Panc1 (cell line): ENCODE data around the gene RANBP17.

Source experiments
- POLR2AphosphoS5 ChIP-seq: IDR thresholded peaks from 2 replicates; pipeline ENCODE4 v1.6.1; 2012; ENCODE audit warnings: mild to moderate bottlenecking, low read depth, low read length, moderate library complexity
- SIN3A ChIP-seq: IDR thresholded peaks from 2 replicates; pipeline ENCODE4 v1.6.1; 2012; ENCODE audit warnings: low read depth, mild to moderate bottlenecking, low read length, moderate library complexity, borderline replicate concordance; ENCODE audit not compliant: insufficient read depth
- TCF7L2 ChIP-seq: IDR thresholded peaks from 2 replicates; pipeline ENCODE4 v1.6.1; 2011; ENCODE audit warnings: mild to moderate bottlenecking, low read depth, low read length, inconsistent platforms
- TF ChIP-seq, protein P1 (sequence below): fragments of 450-650 bp; IDR thresholded peaks from 2 replicates; pipeline ENCODE4 v1.5.1; 2017; ENCODE audit warnings: mild to moderate bottlenecking
- TF ChIP-seq, protein P2 (sequence below), 2 experiments: IDR thresholded peaks; 2 replicates each; pipeline ENCODE4 v1.6.1; 2011 to 2012; ENCODE audit warnings: low read depth in 2 of 2, control low read depth in 1 of 2, low read length in 1 of 2, mild to moderate bottlenecking in 1 of 2, moderate library complexity in 1 of 2; ENCODE audit not compliant: insufficient read depth in 1 of 2

DNA sequence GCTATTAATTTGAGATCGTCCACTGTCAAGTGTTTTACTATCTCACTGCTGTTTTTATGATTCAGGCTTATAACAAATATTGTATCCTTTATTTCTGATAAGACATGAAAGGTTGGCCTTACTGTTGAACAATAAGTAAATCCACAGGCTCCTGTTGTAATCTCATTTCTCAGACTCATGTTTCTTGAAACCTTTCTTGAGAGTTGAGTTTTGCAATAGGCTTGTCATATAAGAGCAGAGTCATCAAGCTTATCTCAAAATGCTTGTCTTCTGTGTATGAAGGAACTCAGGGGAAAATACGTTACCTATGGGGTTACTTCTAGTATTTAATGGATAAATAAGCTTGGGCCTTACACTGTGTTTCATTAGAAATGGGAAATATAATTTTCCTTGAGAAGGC is 438.0 kb downstream of the RANBP17 start:
- TF ChIP-seq, protein P1, sequence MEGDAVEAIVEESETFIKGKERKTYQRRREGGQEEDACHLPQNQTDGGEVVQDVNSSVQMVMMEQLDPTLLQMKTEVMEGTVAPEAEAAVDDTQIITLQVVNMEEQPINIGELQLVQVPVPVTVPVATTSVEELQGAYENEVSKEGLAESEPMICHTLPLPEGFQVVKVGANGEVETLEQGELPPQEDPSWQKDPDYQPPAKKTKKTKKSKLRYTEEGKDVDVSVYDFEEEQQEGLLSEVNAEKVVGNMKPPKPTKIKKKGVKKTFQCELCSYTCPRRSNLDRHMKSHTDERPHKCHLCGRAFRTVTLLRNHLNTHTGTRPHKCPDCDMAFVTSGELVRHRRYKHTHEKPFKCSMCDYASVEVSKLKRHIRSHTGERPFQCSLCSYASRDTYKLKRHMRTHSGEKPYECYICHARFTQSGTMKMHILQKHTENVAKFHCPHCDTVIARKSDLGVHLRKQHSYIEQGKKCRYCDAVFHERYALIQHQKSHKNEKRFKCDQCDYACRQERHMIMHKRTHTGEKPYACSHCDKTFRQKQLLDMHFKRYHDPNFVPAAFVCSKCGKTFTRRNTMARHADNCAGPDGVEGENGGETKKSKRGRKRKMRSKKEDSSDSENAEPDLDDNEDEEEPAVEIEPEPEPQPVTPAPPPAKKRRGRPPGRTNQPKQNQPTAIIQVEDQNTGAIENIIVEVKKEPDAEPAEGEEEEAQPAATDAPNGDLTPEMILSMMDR, result no peak
- TF ChIP-seq, protein P2, sequence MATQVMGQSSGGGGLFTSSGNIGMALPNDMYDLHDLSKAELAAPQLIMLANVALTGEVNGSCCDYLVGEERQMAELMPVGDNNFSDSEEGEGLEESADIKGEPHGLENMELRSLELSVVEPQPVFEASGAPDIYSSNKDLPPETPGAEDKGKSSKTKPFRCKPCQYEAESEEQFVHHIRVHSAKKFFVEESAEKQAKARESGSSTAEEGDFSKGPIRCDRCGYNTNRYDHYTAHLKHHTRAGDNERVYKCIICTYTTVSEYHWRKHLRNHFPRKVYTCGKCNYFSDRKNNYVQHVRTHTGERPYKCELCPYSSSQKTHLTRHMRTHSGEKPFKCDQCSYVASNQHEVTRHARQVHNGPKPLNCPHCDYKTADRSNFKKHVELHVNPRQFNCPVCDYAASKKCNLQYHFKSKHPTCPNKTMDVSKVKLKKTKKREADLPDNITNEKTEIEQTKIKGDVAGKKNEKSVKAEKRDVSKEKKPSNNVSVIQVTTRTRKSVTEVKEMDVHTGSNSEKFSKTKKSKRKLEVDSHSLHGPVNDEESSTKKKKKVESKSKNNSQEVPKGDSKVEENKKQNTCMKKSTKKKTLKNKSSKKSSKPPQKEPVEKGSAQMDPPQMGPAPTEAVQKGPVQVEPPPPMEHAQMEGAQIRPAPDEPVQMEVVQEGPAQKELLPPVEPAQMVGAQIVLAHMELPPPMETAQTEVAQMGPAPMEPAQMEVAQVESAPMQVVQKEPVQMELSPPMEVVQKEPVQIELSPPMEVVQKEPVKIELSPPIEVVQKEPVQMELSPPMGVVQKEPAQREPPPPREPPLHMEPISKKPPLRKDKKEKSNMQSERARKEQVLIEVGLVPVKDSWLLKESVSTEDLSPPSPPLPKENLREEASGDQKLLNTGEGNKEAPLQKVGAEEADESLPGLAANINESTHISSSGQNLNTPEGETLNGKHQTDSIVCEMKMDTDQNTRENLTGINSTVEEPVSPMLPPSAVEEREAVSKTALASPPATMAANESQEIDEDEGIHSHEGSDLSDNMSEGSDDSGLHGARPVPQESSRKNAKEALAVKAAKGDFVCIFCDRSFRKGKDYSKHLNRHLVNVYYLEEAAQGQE (IDR thresholded peaks at IDR 0.05; ENCODE audit: insufficient read depth in 1 of 2, low read depth in 2 of 2, low read length in 1 of 2), result no peak
- TF ChIP-seq POLR2AphosphoS5 (no peak), TCF7L2 (no peak), SIN3A (no peak)
